Activated B cell treated with CpG ODN at 0.5 μM for 24 hours (primary cell): Measurements from ENCODE around the gene IKZF1. TPM values are rescaled to one million over a fixed set of nuclear protein-coding genes. Genes with fewer than 3 reads are reported as not detected.

ENCODE experiments used
- ATAC-seq: fragments of 200-7000 bp; cut with Tn5 transposase; one replicate; pipeline ENCODE4 v1.10.0; 2021; ENCODE audit warnings: low read depth, mild to moderate bottlenecking, moderate library complexity
- CTCF ChIA-PET: fragments of 350-600 bp; sonication (Branson Sonifier 250); formaldehyde crosslinking; loops from one replicate; lab custom pipeline; 2021; ENCODE audit warnings: antibody characterized with exemption; lab: Charles Lee
- POLR2A ChIA-PET: fragments of 350-600 bp; sonication (Branson Sonifier 250); formaldehyde crosslinking; loops from one replicate; lab custom pipeline; 2021; ENCODE audit warnings: antibody characterized with exemption; lab: Charles Lee
- DNase-seq: peaks from one replicate; pipeline ENCODE4 v3.0.0; 2022
- H3K27ac Mint-ChIP-seq: one replicate; pipeline ENCODE4 v1.8.0; 2020; ENCODE audit warnings: mixed read lengths
- H3K27me3 Mint-ChIP-seq: one replicate; pipeline ENCODE4 v1.8.0; 2021; ENCODE audit warnings: mixed read lengths
- H3K36me3 Mint-ChIP-seq: one replicate; pipeline ENCODE4 v1.8.0; 2021; ENCODE audit warnings: low read depth, mixed read lengths
- H3K4me1 Mint-ChIP-seq: one replicate; pipeline ENCODE4 v1.8.0; 2021; ENCODE audit warnings: mixed read lengths
- H3K4me3 Mint-ChIP-seq: one replicate; pipeline ENCODE4 v1.8.0; 2020; ENCODE audit warnings: mild to moderate bottlenecking, mixed read lengths
- H3K9me3 Mint-ChIP-seq: one replicate; pipeline ENCODE4 v1.8.0; 2020; ENCODE audit warnings: mixed read lengths
- intact Hi-C: fragments of 100-400 bp; cut with micrococcal nuclease; formaldehyde crosslinking; loops from one replicate; pipeline ENCODE4 v1.15.1; 2024
- total RNA-seq: library from RNA; stranded (reverse); gene quantifications from 2 replicates; pipeline ENCODE4 v1.2.3, GENCODE V29; 2022
- TF ChIP-seq, protein P1 (sequence below): fragments of 200-600 bp; IDR thresholded peaks from one replicate; pipeline ENCODE4 v1.8.0; 2022; ENCODE audit warnings: antibody characterized with exemption, mild to moderate bottlenecking

IKZF1 gene
- total RNA-seq, 1 donor from 2014 or later: 325 TPM

DNA sequence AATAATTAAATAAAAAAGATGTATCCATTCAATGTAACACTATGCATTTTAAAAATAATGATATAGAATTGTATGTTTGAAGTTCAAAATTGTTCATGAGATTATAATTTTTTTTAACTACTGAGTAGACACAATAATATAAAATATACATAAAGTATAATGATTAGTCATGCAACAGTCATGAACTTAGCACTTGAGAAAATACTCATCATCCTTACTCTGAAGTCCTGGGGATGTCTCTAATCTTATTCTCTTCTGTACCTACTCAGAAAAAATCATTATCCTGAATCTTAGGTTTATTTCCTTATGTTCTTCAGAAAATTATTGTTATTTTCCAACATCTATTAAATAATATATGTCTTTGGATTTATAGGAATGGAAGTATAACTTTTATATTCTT lies 26.4 kb upstream of the IKZF1 start:
- peaks cover 84% of the 10 kb centered on the region for H3K4me1 Mint-ChIP-seq
- H3K27ac Mint-ChIP-seq: no peak overlapping the region
- DNase-seq (no peak), ATAC-seq (no peak)
- H3K36me3 Mint-ChIP-seq: no peaks in the 10 kb centered on the region
- H3K27me3 Mint-ChIP-seq: no peaks in the 10 kb centered on the region
- intact Hi-C loops: no loop called here
- no peaks in the 10 kb centered on the region for H3K9me3 Mint-ChIP-seq
- ChIA-PET CTCF (no interaction called here), POLR2A (interaction anchor here (15.2 kb wide), 1 partner anchor 31 kb away, joined by 257 read pairs; the partner anchor contains the start of gene IKZF1)
- TF ChIP-seq, protein P1, sequence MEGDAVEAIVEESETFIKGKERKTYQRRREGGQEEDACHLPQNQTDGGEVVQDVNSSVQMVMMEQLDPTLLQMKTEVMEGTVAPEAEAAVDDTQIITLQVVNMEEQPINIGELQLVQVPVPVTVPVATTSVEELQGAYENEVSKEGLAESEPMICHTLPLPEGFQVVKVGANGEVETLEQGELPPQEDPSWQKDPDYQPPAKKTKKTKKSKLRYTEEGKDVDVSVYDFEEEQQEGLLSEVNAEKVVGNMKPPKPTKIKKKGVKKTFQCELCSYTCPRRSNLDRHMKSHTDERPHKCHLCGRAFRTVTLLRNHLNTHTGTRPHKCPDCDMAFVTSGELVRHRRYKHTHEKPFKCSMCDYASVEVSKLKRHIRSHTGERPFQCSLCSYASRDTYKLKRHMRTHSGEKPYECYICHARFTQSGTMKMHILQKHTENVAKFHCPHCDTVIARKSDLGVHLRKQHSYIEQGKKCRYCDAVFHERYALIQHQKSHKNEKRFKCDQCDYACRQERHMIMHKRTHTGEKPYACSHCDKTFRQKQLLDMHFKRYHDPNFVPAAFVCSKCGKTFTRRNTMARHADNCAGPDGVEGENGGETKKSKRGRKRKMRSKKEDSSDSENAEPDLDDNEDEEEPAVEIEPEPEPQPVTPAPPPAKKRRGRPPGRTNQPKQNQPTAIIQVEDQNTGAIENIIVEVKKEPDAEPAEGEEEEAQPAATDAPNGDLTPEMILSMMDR: no peak
- H3K4me3 Mint-ChIP-seq: no peak overlapping the region

GRCh38 chr7:50281680-50282445 lies 22.7 kb upstream of the IKZF1 start:
- peak; percentile 89 for ATAC-seq
- Mint-ChIP-seq H3K36me3 (no peaks in the 10 kb centered on the region), H3K4me1 (peaks cover 83% of the 10 kb centered on the region), H3K4me3 (peak overlapping the region; percentile 84), H3K9me3 (no peaks in the 10 kb centered on the region), H3K27ac (peak overlapping the region; percentile 94), H3K27me3 (no peaks in the 10 kb centered on the region)
- DNase-seq: no peak
- ChIA-PET POLR2A (interaction anchor here (0.7 to 4.6 kb wide), 23 partner anchors 9 to 147 kb away, joined by 3 to 90 read pairs (median 7); partner anchors contain the start of gene IKZF1), CTCF (interaction anchor here (0.6 to 2.1 kb wide), 3 partner anchors 10 to 32 kb away, joined by 3 to 10 read pairs (median 4); no protein-coding TSS in a partner anchor)
- intact Hi-C loops: loop anchor here (1.0 to 2.0 kb wide), 5 partner anchors 9 to 70 kb away; no protein-coding TSS in a partner anchor
- TF ChIP-seq, protein P1: no peak

DNA sequence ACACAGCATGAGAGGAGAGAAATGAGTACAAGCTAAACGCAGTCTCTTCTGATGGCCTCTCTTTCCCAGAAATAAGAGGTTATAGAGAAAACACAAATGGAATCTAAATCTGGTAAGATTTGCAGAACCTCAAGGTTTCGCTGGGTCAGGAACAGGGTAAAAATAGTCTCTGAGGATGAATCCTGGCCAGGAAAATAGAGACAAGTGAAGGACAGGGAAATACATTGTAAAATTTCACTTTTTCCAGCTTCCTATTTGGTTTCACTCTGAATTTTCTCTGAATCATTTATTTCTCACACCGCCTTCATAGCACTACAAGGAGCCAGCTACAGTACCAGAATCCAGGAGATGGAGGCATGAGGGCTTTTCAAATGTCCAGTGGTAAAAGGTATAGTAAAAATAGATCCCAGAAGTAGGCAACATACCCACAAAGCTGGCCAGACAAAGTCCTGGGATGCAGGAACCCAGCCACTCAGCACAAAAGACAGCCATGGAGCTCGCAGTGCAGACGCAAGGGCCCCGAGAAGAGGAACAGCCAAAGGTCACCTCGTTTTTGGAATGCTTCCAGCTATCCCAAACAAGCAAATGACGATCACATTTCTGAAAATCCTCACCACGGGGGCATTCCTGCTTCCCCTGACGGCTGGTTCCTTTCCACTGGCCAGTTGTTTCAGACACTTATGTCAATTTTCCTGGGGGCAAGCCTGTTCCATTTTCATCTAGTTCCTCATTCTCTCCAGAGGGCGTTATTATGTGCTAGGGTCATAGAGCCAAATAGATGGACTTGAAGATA lies 21.5 kb upstream of the IKZF1 start:
- TF ChIP-seq, protein P1: no peak
- intact Hi-C loops: no loop called here

GRCh38 chr7:50283731-50284130 lies 20.8 kb upstream of the IKZF1 start:
- Mint-ChIP-seq H3K36me3 (no peaks in the 10 kb centered on the region), H3K27me3 (no peaks in the 10 kb centered on the region), H3K27ac (peak overlapping the region; percentile 94), H3K4me1 (peaks cover 77% of the 10 kb centered on the region), H3K9me3 (no peaks in the 10 kb centered on the region), H3K4me3 (peak overlapping the region; percentile 5)
- CTCF ChIA-PET: interaction anchor here (0.5 to 1.3 kb wide), 2 partner anchors 11 to 21 kb away, joined by 3 to 4 read pairs; partner anchors contain the start of gene IKZF1
- no peak for DNase-seq
- POLR2A ChIA-PET: interaction anchor here (0.6 to 4.6 kb wide), 6 partner anchors 8 to 93 kb away, joined by 3 to 90 read pairs (median 8); partner anchors contain the start of gene IKZF1
- TF ChIP-seq, protein P1: no peak
- ATAC-seq: no peak
- intact Hi-C loops: no loop called here

More for the DNA sequence above, 21.5 kb upstream of the IKZF1 start:
- ATAC-seq: no peak
- CTCF ChIA-PET: interaction anchor here (0.6 to 2.1 kb wide), 5 partner anchors 10 to 76 kb away, joined by 3 to 10 read pairs (median 4); no protein-coding TSS in a partner anchor
- H3K4me3 Mint-ChIP-seq: peak overlapping the region; percentile 84
- DNase-seq: no peak
- H3K27me3 Mint-ChIP-seq: no peaks in the 10 kb centered on the region
- POLR2A ChIA-PET: interaction anchor here (0.7 to 4.6 kb wide), 13 partner anchors 9 to 146 kb away, joined by 3 to 90 read pairs (median 7); partner anchors contain the start of gene IKZF1
- peak overlapping the region; percentile 94 for H3K27ac Mint-ChIP-seq
- H3K9me3 Mint-ChIP-seq: no peaks in the 10 kb centered on the region
- H3K36me3 Mint-ChIP-seq: no peaks in the 10 kb centered on the region
- H3K4me1 Mint-ChIP-seq: peaks cover 78% of the 10 kb centered on the region
